Subcutaneous adipose tissue (tissue), 4 donors: ENCODE data around the gene GPX6. TPM values are rescaled to one million over a fixed set of nuclear protein-coding genes. Genes with fewer than 3 reads are reported as not detected.

Experiments
- CTCF ChIP-seq: fragments of 450-650 bp; IDR thresholded peaks from one replicate; pipeline ENCODE4 v1.5.1; 2016; ENCODE audit warnings: low read depth, mild to moderate bottlenecking, control low read depth, antibody characterized with exemption, moderate library complexity
- total RNA-seq, 4 donors: library from RNA; depleted of rRNA; stranded (reverse); fragments of >200 nt; gene quantifications; one replicate each; pipeline ENCODE4 v1.1.0, GENCODE V29; 2016

Gene GPX6
- total RNA-seq, 4 donors from 2014 or later, result not detected

- TF ChIP-seq CTCF, result no peak
Observed at GRCh38 chr6:28486533-28486932, 29.1 kb downstream of the GPX6 start.

GRCh38 chr6:28485482-28485881 is 30.1 kb downstream of the GPX6 start:
- TF ChIP-seq CTCF, result no peak

- TF ChIP-seq CTCF, result no peak
Observed at GRCh38 chr6:28480253-28480932, 35.2 kb downstream of the GPX6 start.

GRCh38 chr6:28478518-28478917 is 37.1 kb downstream of the GPX6 start:
- TF ChIP-seq CTCF, result no peak

- TF ChIP-seq CTCF, result no peak
Observed at GRCh38 chr6:28474441-28475219, 41.0 kb downstream of the GPX6 start.

GRCh38 chr6:28468056-28468455 is 47.5 kb downstream of the GPX6 start:
- TF ChIP-seq CTCF, result no peak

GRCh38 chr6:28462401-28462800 is 53.2 kb downstream of the GPX6 start:
- no peak for TF ChIP-seq CTCF
